PC-9 (cell line): ENCODE data around the gene THYN1. TPM values are rescaled to one million over a fixed set of nuclear protein-coding genes. Genes with fewer than 3 reads are reported as not detected.

Source experiments
- BruUV-seq: library from RNA; stranded (reverse); fragments of 400-500 nt; replicated peaks from 2 replicates; lab custom pipeline; 2021; lab: Mats Ljungman, UMichigan
- CTCF ChIA-PET: fragments of 300-600 bp; sonication (Branson Sonifier 250); formaldehyde crosslinking; loops from one replicate; lab custom pipeline; 2022; ENCODE audit warnings: antibody characterized with exemption; lab: Charles Lee
- POLR2A ChIA-PET: fragments of 300-600 bp; sonication (Branson Sonifier 250); formaldehyde crosslinking; loops from one replicate; lab custom pipeline; 2022; ENCODE audit warnings: antibody characterized with exemption; ENCODE audit not compliant: unreplicated experiment; lab: Charles Lee
- DNase-seq, 2 experiments: peaks; one replicate each; pipeline versions ENCODE4 v3.0.0 to v3.0.0-alpha.2; 2015 to 2022; ENCODE audit warnings: mixed read lengths in 1 of 2
- H2AFZ ChIP-seq: fragments of 200-600 bp; sonication (generic); 2 replicates; pipeline ENCODE4 v1.8.1; 2017; ENCODE audit warnings: antibody characterized with exemption
- H3F3A ChIP-seq: fragments of 200-600 bp; sonication (generic); 2 replicates; pipeline ENCODE4 v1.8.1; 2017; ENCODE audit warnings: antibody characterized with exemption, mild to moderate bottlenecking, low read depth; ENCODE audit not compliant: insufficient read depth
- H3K27ac ChIP-seq: fragments of 200-600 bp; sonication (generic); 2 replicates; pipeline ENCODE4 v1.6.1; 2016; ENCODE audit warnings: mixed run types
- H3K27me3 ChIP-seq: fragments of 200-600 bp; sonication (generic); 2 replicates; pipeline ENCODE4 v1.6.1; 2016; ENCODE audit warnings: low read depth, mixed run types; ENCODE audit not compliant: insufficient read depth
- H3K36me3 ChIP-seq: fragments of 200-600 bp; sonication (generic); 2 replicates; pipeline ENCODE4 v1.6.1; 2016; ENCODE audit warnings: low read depth, mixed run types
- H3K4me1 ChIP-seq: fragments of 200-600 bp; sonication (generic); replicated peaks from 2 replicates; pipeline ENCODE4 v1.6.1; 2016; ENCODE audit warnings: mixed run types; ENCODE audit not compliant: insufficient read depth
- H3K4me2 ChIP-seq: fragments of 200-600 bp; sonication (generic); 2 replicates; pipeline ENCODE4 v1.6.1; 2017; ENCODE audit warnings: mixed run types
- H3K4me3 ChIP-seq: fragments of 200-600 bp; sonication (generic); 2 replicates; pipeline ENCODE4 v1.6.1; 2016; ENCODE audit warnings: mixed run types
- H3K79me2 ChIP-seq: fragments of 200-600 bp; sonication (generic); 2 replicates; pipeline ENCODE4 v1.6.1; 2017; ENCODE audit warnings: low read depth, mixed run types
- H3K9me2 ChIP-seq: fragments of 200-600 bp; sonication (generic); 2 replicates; pipeline ENCODE4 v1.8.1; 2017; ENCODE audit warnings: mild to moderate bottlenecking; ENCODE audit not compliant: insufficient read depth
- H3K9me3 ChIP-seq: fragments of 200-600 bp; sonication (generic); 2 replicates; pipeline ENCODE4 v1.8.1; 2016; ENCODE audit warnings: low read depth; ENCODE audit not compliant: insufficient read depth
- H4K20me1 ChIP-seq: fragments of 200-600 bp; sonication (generic); 2 replicates; pipeline ENCODE4 v1.8.1; 2017; ENCODE audit not compliant: insufficient read depth
- EZH2 ChIP-seq: fragments of 200-600 bp; sonication (generic); IDR thresholded peaks from 2 replicates; pipeline ENCODE4 v1.8.0; 2017; ENCODE audit warnings: antibody characterized with exemption, low read depth
- intact Hi-C: fragments of 100-400 bp; cut with micrococcal nuclease; formaldehyde crosslinking; loops from one replicate; pipeline ENCODE4 v1.10.0; 2022; ENCODE audit not compliant: unreplicated experiment
- total RNA-seq: library from RNA; stranded (reverse); gene quantifications from 2 replicates; pipeline ENCODE4 v1.2.3, GENCODE V29; 2021
- TF ChIP-seq, protein P1 (sequence below): fragments of 200-600 bp; sonication (generic); conservative IDR thresholded peaks from 2 replicates; pipeline ENCODE4 v1.6.1; 2017; ENCODE audit warnings: mixed run types, antibody characterized with exemption, mild to moderate bottlenecking, moderate library complexity

Gene THYN1
- total RNA-seq, 1 experiment from 2014 or later = 29.8 TPM

DNA sequence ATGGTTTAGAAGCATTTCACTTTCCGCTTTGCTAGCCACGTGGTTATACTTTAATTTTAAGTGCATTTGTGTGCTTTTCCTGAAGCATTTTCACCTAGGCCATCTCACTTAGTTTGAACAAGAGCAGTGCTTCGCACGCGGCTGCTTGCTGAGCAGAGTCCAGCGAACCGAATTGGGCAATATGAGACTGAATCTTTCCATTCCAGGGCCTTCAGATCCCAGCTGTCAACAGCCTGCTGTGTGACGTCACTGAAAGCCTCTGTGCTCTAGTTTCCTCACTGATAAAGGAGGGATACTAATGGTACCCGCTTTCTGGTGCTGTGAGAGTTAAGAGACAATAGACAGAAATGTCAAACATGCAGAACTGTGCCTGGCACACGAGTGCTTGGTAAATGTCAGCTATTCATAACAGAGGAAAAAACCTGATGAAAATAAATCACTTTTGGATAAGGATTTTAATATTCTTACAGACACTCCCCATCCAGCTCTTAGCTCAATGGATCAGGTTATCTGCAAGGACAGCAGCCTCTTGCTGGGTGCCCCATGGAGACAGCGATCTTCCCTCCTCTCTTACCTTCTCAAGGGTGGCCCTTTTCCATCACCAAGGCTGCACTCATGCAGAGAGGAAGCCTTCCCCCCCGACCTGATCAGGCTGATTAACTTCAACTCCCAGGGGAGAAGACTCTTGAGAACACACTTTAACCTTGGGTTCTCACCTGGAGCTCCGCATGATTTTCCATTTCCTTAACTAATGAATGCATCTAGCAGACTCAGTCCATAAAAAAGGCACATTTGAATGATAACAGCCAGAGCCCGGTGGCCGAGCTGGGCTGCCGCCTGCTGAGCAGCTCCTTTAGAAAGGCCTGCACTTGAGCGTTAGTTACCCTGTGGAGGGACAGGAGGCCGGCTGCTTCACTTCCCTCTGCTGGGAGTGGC, 19.5 kb upstream of the THYN1 start:
- Histone ChIP-seq H3K9me2 (no peaks in the 10 kb centered on the region), H3K27ac (no peak overlapping the region), H3K4me2 (no peak overlapping the region), H3K4me3 (no peak overlapping the region), H3K79me2 (no peaks in the 10 kb centered on the region), H3K9me3 (no peaks in the 10 kb centered on the region), H3K36me3 (no peaks in the 10 kb centered on the region), H2AFZ (no peak overlapping the region), H4K20me1 (no peaks in the 10 kb centered on the region), H3K27me3 (no peaks in the 10 kb centered on the region), H3K4me1 (peaks cover 8% of the 10 kb centered on the region), H3F3A (peaks cover 9% of the 10 kb centered on the region; the same call in 1 of the 2 replicates)
- no peak for DNase-seq
- ChIA-PET CTCF (interaction anchor here (0.7 kb wide), 1 partner anchor 19 kb away, joined by 4 read pairs; the partner anchor contains the start of gene ACAD8), POLR2A (no interaction called here)
- no TSS peak for BruUV-seq
- TF ChIP-seq, protein P1, sequence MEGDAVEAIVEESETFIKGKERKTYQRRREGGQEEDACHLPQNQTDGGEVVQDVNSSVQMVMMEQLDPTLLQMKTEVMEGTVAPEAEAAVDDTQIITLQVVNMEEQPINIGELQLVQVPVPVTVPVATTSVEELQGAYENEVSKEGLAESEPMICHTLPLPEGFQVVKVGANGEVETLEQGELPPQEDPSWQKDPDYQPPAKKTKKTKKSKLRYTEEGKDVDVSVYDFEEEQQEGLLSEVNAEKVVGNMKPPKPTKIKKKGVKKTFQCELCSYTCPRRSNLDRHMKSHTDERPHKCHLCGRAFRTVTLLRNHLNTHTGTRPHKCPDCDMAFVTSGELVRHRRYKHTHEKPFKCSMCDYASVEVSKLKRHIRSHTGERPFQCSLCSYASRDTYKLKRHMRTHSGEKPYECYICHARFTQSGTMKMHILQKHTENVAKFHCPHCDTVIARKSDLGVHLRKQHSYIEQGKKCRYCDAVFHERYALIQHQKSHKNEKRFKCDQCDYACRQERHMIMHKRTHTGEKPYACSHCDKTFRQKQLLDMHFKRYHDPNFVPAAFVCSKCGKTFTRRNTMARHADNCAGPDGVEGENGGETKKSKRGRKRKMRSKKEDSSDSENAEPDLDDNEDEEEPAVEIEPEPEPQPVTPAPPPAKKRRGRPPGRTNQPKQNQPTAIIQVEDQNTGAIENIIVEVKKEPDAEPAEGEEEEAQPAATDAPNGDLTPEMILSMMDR = no peak
- TF ChIP-seq EZH2 = no peak
- intact Hi-C loops = no loop called here

DNA sequence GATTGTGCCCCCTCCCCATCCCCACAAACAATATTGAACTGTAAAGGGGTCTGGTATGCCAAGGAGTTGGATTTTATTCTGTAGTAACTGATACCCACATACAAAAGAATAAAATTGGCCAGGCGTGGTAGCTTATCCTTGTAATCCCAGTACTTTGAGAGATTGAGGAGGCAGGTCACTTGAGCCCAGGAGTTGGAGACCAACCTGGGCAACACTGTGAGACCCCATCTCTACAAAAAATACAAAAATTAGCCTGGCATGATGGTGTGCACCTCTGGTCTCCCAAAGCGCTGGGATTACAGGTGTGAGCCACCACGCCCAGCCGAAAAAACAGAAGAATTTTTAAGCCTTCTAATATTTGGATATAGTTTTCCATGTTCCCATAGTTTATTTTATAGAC, 18.8 kb upstream of the THYN1 start:
- CTCF ChIA-PET = no interaction called here
- intact Hi-C loops = no loop called here
- Histone ChIP-seq H3K36me3 (no peaks in the 10 kb centered on the region), H3K4me2 (no peak overlapping the region), H4K20me1 (no peaks in the 10 kb centered on the region), H3K79me2 (no peaks in the 10 kb centered on the region), H3K4me3 (no peak overlapping the region), H2AFZ (no peak overlapping the region), H3K9me3 (no peaks in the 10 kb centered on the region), H3K4me1 (peaks cover 14% of the 10 kb centered on the region), H3K9me2 (no peaks in the 10 kb centered on the region), H3K27me3 (no peaks in the 10 kb centered on the region), H3K27ac (no peak overlapping the region), H3F3A (peaks cover 16% of the 10 kb centered on the region)
- DNase-seq = no peak
- no TSS peak for BruUV-seq
- POLR2A ChIA-PET = no interaction called here
- TF ChIP-seq, protein P1 = no peak
- TF ChIP-seq EZH2 = no peak

DNA sequence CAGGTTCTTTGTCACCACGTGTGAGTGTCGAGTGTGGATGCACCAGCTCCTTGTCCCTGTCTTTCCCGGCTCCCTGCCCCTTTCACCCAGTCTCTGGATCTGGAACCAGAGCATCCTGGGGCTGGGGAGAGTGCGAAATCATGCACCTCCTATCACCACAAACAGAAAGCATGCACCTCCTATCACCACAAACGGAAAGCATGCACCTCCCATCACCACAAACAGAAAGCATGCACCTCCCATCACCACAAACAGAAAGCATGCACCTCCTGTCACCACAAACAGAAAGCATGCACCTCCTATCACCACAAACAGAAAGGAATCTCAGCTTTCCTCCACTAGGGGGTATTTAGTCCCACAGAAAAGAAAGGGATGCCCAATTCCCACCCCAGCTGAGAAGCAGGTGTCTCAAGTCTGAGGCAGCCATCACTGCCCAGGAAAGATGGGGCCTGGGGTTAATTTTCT, 17.1 kb upstream of the THYN1 start:
- no peak for DNase-seq
- Histone ChIP-seq H3K4me1 (peaks cover 31% of the 10 kb centered on the region), H3K27me3 (no peaks in the 10 kb centered on the region), H3K79me2 (no peaks in the 10 kb centered on the region), H3K9me2 (no peaks in the 10 kb centered on the region), H3K4me3 (no peak overlapping the region), H3K36me3 (no peaks in the 10 kb centered on the region), H3K9me3 (no peaks in the 10 kb centered on the region; the same call in 1 of the 2 replicates), H3K27ac (no peak overlapping the region), H2AFZ (no peak overlapping the region), H4K20me1 (no peaks in the 10 kb centered on the region), H3F3A (peaks cover 32% of the 10 kb centered on the region), H3K4me2 (no peak overlapping the region)
- no TSS peak for BruUV-seq
- POLR2A ChIA-PET = no interaction called here
- CTCF ChIA-PET = no interaction called here
- TF ChIP-seq EZH2 = no peak
- TF ChIP-seq, protein P1 = peak; percentile 59
- intact Hi-C loops = no loop called here
